OCI-LY1 (cell line): ENCODE results near the gene SCAMP2.

Source experiments
- H2AFZ ChIP-seq: fragments of 200-600 bp; sonication (generic), shearing (Covaris generic); 2 replicates; pipeline ENCODE4 v1.6.0; 2014; ENCODE audit warnings: antibody characterized with exemption, mild to moderate bottlenecking, low read length
- H3F3A ChIP-seq: fragments of 200-600 bp; sonication (generic), shearing (Covaris generic); 2 replicates; pipeline ENCODE4 v1.6.0; 2014; ENCODE audit warnings: mild to moderate bottlenecking, antibody characterized with exemption, low read length, moderate library complexity; ENCODE audit not compliant: insufficient read depth
- H3K27ac ChIP-seq: fragments of 200-600 bp; sonication (generic); 2 replicates; pipeline ENCODE4 v1.5.1; 2014; ENCODE audit warnings: low read length, mixed run types, mild to moderate bottlenecking, low read depth; ENCODE audit not compliant: poor library complexity, severe bottlenecking
- H3K27me3 ChIP-seq: fragments of 200-600 bp; sonication (generic); 2 replicates; pipeline ENCODE4 v1.6.0; 2014; ENCODE audit warnings: antibody characterized with exemption, mild to moderate bottlenecking, low read length, moderate library complexity; ENCODE audit not compliant: insufficient read depth
- H3K36me3 ChIP-seq: fragments of 200-600 bp; sonication (generic); 2 replicates; pipeline ENCODE4 v1.6.1; 2014; ENCODE audit warnings: mild to moderate bottlenecking, antibody characterized with exemption, low read length, moderate library complexity, mixed read lengths; ENCODE audit not compliant: insufficient read depth
- H3K4me1 ChIP-seq: fragments of 200-600 bp; sonication (generic); 2 replicates; pipeline ENCODE4 v1.5.1; 2014; ENCODE audit warnings: mild to moderate bottlenecking, low read length, moderate library complexity; ENCODE audit not compliant: insufficient read depth, severe bottlenecking
- H3K4me2 ChIP-seq: fragments of 200-600 bp; sonication (generic), shearing (Covaris generic); 2 replicates; pipeline ENCODE4 v1.6.1; 2014; ENCODE audit warnings: low read length
- H3K4me3 ChIP-seq: fragments of 200-600 bp; sonication (generic); 2 replicates; pipeline ENCODE4 v1.5.1; 2014; ENCODE audit warnings: low read length, low read depth, mild to moderate bottlenecking, mixed read lengths; ENCODE audit not compliant: poor library complexity, severe bottlenecking
- H3K79me2 ChIP-seq: fragments of 200-600 bp; shearing (Covaris generic); 2 replicates; pipeline ENCODE4 v1.6.1; 2016; ENCODE audit warnings: mixed run types, low read length, mixed read lengths; ENCODE audit not compliant: insufficient read depth
- H3K9ac ChIP-seq: fragments of 200-600 bp; sonication (generic), shearing (Covaris generic); 2 replicates; pipeline ENCODE4 v1.6.1; 2014; ENCODE audit warnings: mild to moderate bottlenecking, low read length, mixed read lengths
- H3K9me2 ChIP-seq: fragments of 200-600 bp; sonication (generic), shearing (Covaris generic); 2 replicates; pipeline ENCODE4 v1.6.1; 2014; ENCODE audit warnings: low read depth, mild to moderate bottlenecking, low read length, mixed read lengths
- H3K9me3 ChIP-seq: fragments of 200-600 bp; shearing (Covaris generic); 2 replicates; pipeline ENCODE4 v1.6.1; 2014; ENCODE audit warnings: low read length, mixed read lengths
- H4K20me1 ChIP-seq: fragments of 200-600 bp; sonication (generic), shearing (Covaris generic); 2 replicates; pipeline ENCODE4 v1.6.0; 2016; ENCODE audit warnings: mild to moderate bottlenecking, low read length; ENCODE audit not compliant: insufficient read depth
- EZH2 ChIP-seq: fragments of 200-600 bp; sonication (generic), shearing (Covaris generic); IDR thresholded peaks from 2 replicates; pipeline ENCODE4 v1.8.0; 2017; ENCODE audit warnings: borderline replicate concordance, mixed run types, mild to moderate bottlenecking, antibody characterized with exemption, low read length, moderate library complexity, mixed read lengths
- TF ChIP-seq, protein P1 (sequence below): fragments of 200-600 bp; sonication (generic), shearing (Covaris generic); IDR thresholded peaks from 2 replicates; pipeline ENCODE4 v1.5.1; 2017; ENCODE audit warnings: mild to moderate bottlenecking, antibody characterized with exemption, low read length, moderate library complexity, mixed read lengths

SCAMP2 gene

DNA sequence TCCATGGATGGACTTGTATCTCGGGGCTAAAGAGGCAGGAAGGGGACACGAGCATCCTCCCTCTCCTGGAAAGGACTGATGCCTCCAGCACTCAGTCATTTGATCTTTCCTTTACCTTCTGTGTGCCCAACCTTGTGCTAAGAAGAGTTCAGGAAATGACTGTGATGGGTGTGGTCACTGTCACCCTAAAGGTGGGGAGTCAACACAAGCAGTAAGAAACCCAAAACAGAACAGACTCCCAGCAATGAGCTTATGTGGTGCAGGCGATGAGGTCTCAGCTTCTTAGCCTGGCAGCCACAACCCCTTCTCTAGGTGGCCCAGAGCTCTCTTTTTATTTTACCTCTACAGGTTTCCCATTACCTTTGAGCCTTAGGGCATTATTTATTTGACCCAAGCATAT lies 20.5 kb upstream of the SCAMP2 start:
- Histone ChIP-seq H3K27me3 (no peaks in the 10 kb centered on the region), H4K20me1 (no peaks in the 10 kb centered on the region), H3F3A (no peaks in the 10 kb centered on the region), H3K9me2 (no peaks in the 10 kb centered on the region), H3K79me2 (no peaks in the 10 kb centered on the region), H3K27ac (no peak overlapping the region), H3K9me3 (no peaks in the 10 kb centered on the region), H3K36me3 (peaks cover 52% of the 10 kb centered on the region), H3K4me1 (peaks cover 18% of the 10 kb centered on the region), H3K4me3 (no peak overlapping the region), H3K9ac (no peak overlapping the region), H2AFZ (no peak overlapping the region), H3K4me2 (no peak overlapping the region)
- TF ChIP-seq EZH2, result no peak
- TF ChIP-seq, protein P1, sequence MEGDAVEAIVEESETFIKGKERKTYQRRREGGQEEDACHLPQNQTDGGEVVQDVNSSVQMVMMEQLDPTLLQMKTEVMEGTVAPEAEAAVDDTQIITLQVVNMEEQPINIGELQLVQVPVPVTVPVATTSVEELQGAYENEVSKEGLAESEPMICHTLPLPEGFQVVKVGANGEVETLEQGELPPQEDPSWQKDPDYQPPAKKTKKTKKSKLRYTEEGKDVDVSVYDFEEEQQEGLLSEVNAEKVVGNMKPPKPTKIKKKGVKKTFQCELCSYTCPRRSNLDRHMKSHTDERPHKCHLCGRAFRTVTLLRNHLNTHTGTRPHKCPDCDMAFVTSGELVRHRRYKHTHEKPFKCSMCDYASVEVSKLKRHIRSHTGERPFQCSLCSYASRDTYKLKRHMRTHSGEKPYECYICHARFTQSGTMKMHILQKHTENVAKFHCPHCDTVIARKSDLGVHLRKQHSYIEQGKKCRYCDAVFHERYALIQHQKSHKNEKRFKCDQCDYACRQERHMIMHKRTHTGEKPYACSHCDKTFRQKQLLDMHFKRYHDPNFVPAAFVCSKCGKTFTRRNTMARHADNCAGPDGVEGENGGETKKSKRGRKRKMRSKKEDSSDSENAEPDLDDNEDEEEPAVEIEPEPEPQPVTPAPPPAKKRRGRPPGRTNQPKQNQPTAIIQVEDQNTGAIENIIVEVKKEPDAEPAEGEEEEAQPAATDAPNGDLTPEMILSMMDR, result no peak

DNA sequence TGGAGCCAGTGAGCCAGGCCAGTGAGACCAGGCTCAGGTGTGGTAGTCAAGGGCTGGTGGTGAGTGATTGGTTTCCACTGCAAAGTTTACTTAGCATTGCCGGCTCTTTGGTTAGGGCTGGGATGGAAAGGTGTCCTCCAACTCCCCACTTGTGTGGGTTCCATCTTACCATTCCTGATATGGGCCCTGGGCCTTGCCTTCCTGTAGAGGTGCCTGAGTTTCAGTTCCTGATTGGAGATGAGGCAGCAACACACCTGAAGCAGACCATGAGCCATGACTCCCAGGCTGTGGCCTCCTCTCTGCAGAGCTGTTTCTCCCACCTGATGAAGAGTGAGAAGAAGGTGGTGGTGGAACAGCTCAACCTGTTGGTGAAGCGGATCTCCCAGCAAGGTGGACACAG lies 19.8 kb upstream of the SCAMP2 start:
- Histone ChIP-seq H3K79me2 (no peaks in the 10 kb centered on the region), H3K9me2 (no peaks in the 10 kb centered on the region), H3K27ac (no peak overlapping the region), H3K9me3 (no peaks in the 10 kb centered on the region), H3K9ac (no peak overlapping the region), H3K36me3 (peaks cover 47% of the 10 kb centered on the region), H3F3A (no peaks in the 10 kb centered on the region), H3K27me3 (no peaks in the 10 kb centered on the region), H2AFZ (no peak overlapping the region), H3K4me3 (no peak overlapping the region), H4K20me1 (no peaks in the 10 kb centered on the region), H3K4me1 (peaks cover 18% of the 10 kb centered on the region), H3K4me2 (no peak overlapping the region)
- TF ChIP-seq, protein P1, result no peak
- no peak for TF ChIP-seq EZH2

DNA sequence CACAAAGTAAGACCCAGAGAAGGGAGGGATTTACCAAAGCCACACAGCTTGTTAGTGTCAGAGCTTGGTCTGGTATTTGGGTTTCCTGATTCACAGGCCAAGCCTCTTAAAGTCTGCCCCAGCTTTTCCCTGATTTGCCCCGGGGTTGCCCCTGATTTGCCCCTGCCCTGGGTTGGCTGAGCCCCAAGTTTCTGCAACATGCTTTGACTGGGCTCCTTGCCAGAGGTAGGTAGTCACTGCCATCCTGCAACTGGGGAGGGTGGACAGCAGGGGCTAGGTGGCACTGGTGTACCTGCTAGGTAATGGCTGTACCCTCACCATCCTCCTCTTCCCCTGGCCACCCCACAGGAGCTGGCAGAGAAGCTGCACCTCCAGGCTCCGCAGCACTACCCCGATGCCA lies 19.1 kb upstream of the SCAMP2 start:
- Histone ChIP-seq H3K4me1 (peaks cover 18% of the 10 kb centered on the region), H3F3A (no peaks in the 10 kb centered on the region), H3K27ac (no peak overlapping the region)

More for the DNA sequence above, 19.1 kb upstream of the SCAMP2 start:
- no peaks in the 10 kb centered on the region for H3K9me3 ChIP-seq
- H3K27me3 ChIP-seq, result no peaks in the 10 kb centered on the region
- no peak overlapping the region for H3K4me3 ChIP-seq
- H3K36me3 ChIP-seq, result peaks cover 43% of the 10 kb centered on the region
- H3K9me2 ChIP-seq, result no peaks in the 10 kb centered on the region
- H2AFZ ChIP-seq, result no peak overlapping the region
- TF ChIP-seq EZH2, result no peak
- TF ChIP-seq, protein P1, result no peak
- no peak overlapping the region for H3K4me2 ChIP-seq
- no peaks in the 10 kb centered on the region for H3K79me2 ChIP-seq
- H4K20me1 ChIP-seq, result no peaks in the 10 kb centered on the region
- H3K9ac ChIP-seq, result no peak overlapping the region
